Measurements from ENCODE around the gene SLC5A2.

GRCh38 chr16:31487720-31488467 lies 5.0 kb downstream of the SLC5A2 start:
- TF ChIP-seq CTCF (IDR thresholded peaks at IDR 0.05) = no peak
- no peak for TF ChIP-seq POLR2A (IDR thresholded peaks at IDR 0.05)

Measured in uterus (tissue), 2 donors.